HCT116 (cell line): ENCODE data around the gene KIRREL3. TPM values are rescaled to one million over a fixed set of nuclear protein-coding genes. Genes with fewer than 3 reads are reported as not detected.

Experiments used
- ATAC-seq: fragments of 200-7000 bp; cut with Tn5 transposase; 2 replicates; pipeline ENCODE4 v1.9.1; 2020; ENCODE audit warnings: mild to moderate bottlenecking, moderate library complexity
- BruUV-seq: library from RNA; stranded (reverse); fragments of 400-500 nt; replicated peaks from 2 replicates; lab custom pipeline; 2021; lab: Mats Ljungman, UMichigan
- CTCF ChIA-PET: fragments of 300-600 bp; sonication (Branson Sonifier 250); formaldehyde crosslinking; loops from one replicate; lab custom pipeline; 2021; ENCODE audit warnings: antibody characterized with exemption; lab: Charles Lee
- POLR2A ChIA-PET: fragments of 300-600, 350-600 bp; sonication (Branson Sonifier 250); formaldehyde crosslinking; loops from one replicate; lab custom pipeline; 2021; ENCODE audit warnings: antibody characterized with exemption; lab: Charles Lee
- RAD21 ChIA-PET, 2 experiments: fragments of 300-600 bp; sonication (Branson Sonifier 250); formaldehyde crosslinking; loops; one replicate each; lab custom pipeline; 2023; ENCODE audit warnings: low total read pairs in 2 of 2; ENCODE audit not compliant: uncharacterized antibody in 2 of 2, unreplicated experiment in 2 of 2, low non-redundant PET in 1 of 2; lab: Charles Lee
- DNase-seq: peaks from one replicate; pipeline ENCODE4 v3.0.0-alpha.2; 2010; ENCODE audit warnings: low read depth, low spot score
- H2AFZ ChIP-seq: fragments of 200-600 bp; shearing (Covaris generic), sonication (generic); 2 replicates; pipeline ENCODE4 v1.6.1; 2017; ENCODE audit warnings: low read depth, mixed run types, mixed read lengths, antibody characterized with exemption, low read length; ENCODE audit not compliant: poor library complexity, severe bottlenecking
- H3K27ac ChIP-seq: 2 replicates; pipeline ENCODE4 v1.5.1; 2012; ENCODE audit warnings: low read depth, low read length
- H3K27me3 ChIP-seq: fragments of 200-600 bp; sonication (generic); 2 replicates; pipeline ENCODE4 v1.6.1; 2016; ENCODE audit warnings: mixed run types, low read length, mixed read lengths; ENCODE audit not compliant: insufficient read depth
- H3K36me3 ChIP-seq, 2 experiments: fragments of 200-500 bp in 1 of 2; fragments of 200-600 bp in 1 of 2; sonication (Bioruptor generic) in 1 of 2; sonication (generic) in 1 of 2; 2 replicates each; pipeline versions ENCODE4 v1.5.1 to v1.6.1; 2014 to 2016; ENCODE audit warnings: low read length in 2 of 2, inconsistent platforms in 1 of 2, mixed read lengths in 1 of 2, mixed run types in 1 of 2; ENCODE audit not compliant: insufficient read depth in 2 of 2, control insufficient read depth in 1 of 2
- H3K4me1 ChIP-seq, 2 experiments: fragments of 200-600 bp in 1 of 2; sonication (generic) in 1 of 2; 2 replicates each; pipeline versions ENCODE4 v1.5.1 to v1.6.1; 2012 to 2017; ENCODE audit warnings: low read length in 2 of 2, inconsistent platforms in 1 of 2, mild to moderate bottlenecking in 1 of 2, mixed read lengths in 1 of 2, mixed run types in 1 of 2, moderate library complexity in 1 of 2; ENCODE audit not compliant: insufficient read depth in 2 of 2, control insufficient read depth in 1 of 2
- H3K4me2 ChIP-seq: fragments of 200-600 bp; sonication (generic); 2 replicates; pipeline ENCODE4 v1.6.1; 2017; ENCODE audit warnings: mixed run types, low read length, mixed read lengths
- H3K4me3 ChIP-seq, 2 experiments: fragments of 200-600 bp in 1 of 2; sonication (generic) in 1 of 2; replicated peaks in 1 of 2; 2 replicates each; pipeline ENCODE4 v1.5.1; 2011 to 2016; ENCODE audit warnings: low read length in 2 of 2, control low read depth in 1 of 2, low read depth in 1 of 2, mild to moderate bottlenecking in 1 of 2, mixed read lengths in 1 of 2, mixed run types in 1 of 2
- H3K79me2 ChIP-seq: fragments of 200-600 bp; sonication (generic); 2 replicates; pipeline ENCODE4 v1.6.1; 2017; ENCODE audit warnings: mild to moderate bottlenecking, mixed run types, low read length, moderate library complexity, mixed read lengths; ENCODE audit not compliant: insufficient read depth
- H3K9ac ChIP-seq: fragments of 200-600 bp; sonication (generic); 2 replicates; pipeline ENCODE4 v1.6.1; 2016; ENCODE audit warnings: low read length, mixed read lengths
- H3K9me2 ChIP-seq: fragments of 200-600 bp; sonication (generic), shearing (Covaris generic); 2 replicates; pipeline ENCODE4 v1.6.1; 2017; ENCODE audit warnings: mixed run types, mild to moderate bottlenecking, moderate library complexity; ENCODE audit not compliant: insufficient read depth
- H3K9me3 ChIP-seq, 2 experiments: fragments of 200-500 bp in 1 of 2; fragments of 200-600 bp in 1 of 2; sonication (Bioruptor generic) in 1 of 2; sonication (generic) in 1 of 2; 2 replicates each; pipeline ENCODE4 v1.6.1; 2014 to 2017; ENCODE audit warnings: low read length in 2 of 2, mixed read lengths in 2 of 2, inconsistent platforms in 1 of 2, low read depth in 1 of 2, mild to moderate bottlenecking in 1 of 2, mixed run types in 1 of 2, moderate library complexity in 1 of 2; ENCODE audit not compliant: control insufficient read depth in 1 of 2, insufficient read depth in 1 of 2
- H4K20me1 ChIP-seq: fragments of 200-600 bp; sonication (generic), shearing (Covaris generic); 2 replicates; pipeline ENCODE4 v1.6.1; 2017; ENCODE audit warnings: mixed run types, mild to moderate bottlenecking, moderate library complexity; ENCODE audit not compliant: insufficient read depth
- CEBPB ChIP-seq: IDR thresholded peaks from 2 replicates; pipeline ENCODE4 v1.6.1; 2012; ENCODE audit warnings: low read depth
- EGR1 ChIP-seq: IDR thresholded peaks from 2 replicates; pipeline ENCODE4 v1.6.1; 2012; ENCODE audit warnings: low read depth
- ELF1 ChIP-seq: IDR thresholded peaks from 2 replicates; pipeline ENCODE4 v1.6.1; 2012; ENCODE audit warnings: low read depth, borderline replicate concordance
- EZH2phosphoT487 ChIP-seq: fragments of 200-600 bp; IDR thresholded peaks from 2 replicates; pipeline ENCODE4 v1.6.1; 2018; ENCODE audit warnings: antibody characterized with exemption, borderline replicate concordance
- FOSL1 ChIP-seq: IDR thresholded peaks from 2 replicates; pipeline ENCODE4 v1.6.1; 2012; ENCODE audit warnings: low read depth
- JUND ChIP-seq: IDR thresholded peaks from 2 replicates; pipeline ENCODE4 v1.6.1; 2012
- POLR2AphosphoS5 ChIP-seq: IDR thresholded peaks from 2 replicates; pipeline ENCODE4 v1.6.1; 2011; ENCODE audit warnings: mild to moderate bottlenecking, low read depth, low read length, moderate library complexity
- TCF7L2 ChIP-seq: IDR thresholded peaks from 2 replicates; pipeline ENCODE4 v1.7.0; 2011; ENCODE audit warnings: borderline replicate concordance, inconsistent platforms; ENCODE audit not compliant: insufficient read depth, insufficient read length; ENCODE audit errors: extremely low read depth
- ZFX ChIP-seq: fragments of 450-650 bp; IDR thresholded peaks from 2 replicates; pipeline ENCODE4 v1.6.1; 2017
- ZNF274 ChIP-seq: fragments of 200-500 bp; sonication (Bioruptor generic); IDR thresholded peaks from 2 replicates; pipeline ENCODE4 v1.6.1; 2014; ENCODE audit warnings: mild to moderate bottlenecking, low read depth, low read length, inconsistent platforms
- intact Hi-C: fragments of 100-400 bp; cut with micrococcal nuclease; formaldehyde crosslinking; loops from 2 replicates; pipeline ENCODE4 v1.10.0; 2022
- total RNA-seq: library from RNA; stranded (reverse); gene quantifications from one replicate; pipeline ENCODE4 v1.2.1, GENCODE V29; 2021; ENCODE audit not compliant: unreplicated experiment
- TF ChIP-seq, protein P1 (sequence below), 3 experiments: fragments of 200-600 bp in 1 of 3; sonication (generic) in 1 of 3; IDR thresholded peaks in 2 of 3; conservative IDR thresholded peaks in 1 of 3; 2 replicates each; pipeline ENCODE4 v1.5.1; 2012 to 2017; ENCODE audit warnings: low read depth in 2 of 3, low read length in 2 of 3, antibody characterized with exemption in 1 of 3, borderline replicate concordance in 1 of 3, control low read depth in 1 of 3, mild to moderate bottlenecking in 1 of 3, mixed read lengths in 1 of 3, mixed run types in 1 of 3, moderate library complexity in 1 of 3; ENCODE audit not compliant: insufficient read depth in 1 of 3
- TF ChIP-seq, protein P2 (sequence below): IDR thresholded peaks from 2 replicates; pipeline ENCODE4 v1.6.1; 2012; ENCODE audit warnings: low read depth

The KIRREL3 gene
- total RNA-seq, 1 experiment from 2014 or later, result not detected

DNA sequence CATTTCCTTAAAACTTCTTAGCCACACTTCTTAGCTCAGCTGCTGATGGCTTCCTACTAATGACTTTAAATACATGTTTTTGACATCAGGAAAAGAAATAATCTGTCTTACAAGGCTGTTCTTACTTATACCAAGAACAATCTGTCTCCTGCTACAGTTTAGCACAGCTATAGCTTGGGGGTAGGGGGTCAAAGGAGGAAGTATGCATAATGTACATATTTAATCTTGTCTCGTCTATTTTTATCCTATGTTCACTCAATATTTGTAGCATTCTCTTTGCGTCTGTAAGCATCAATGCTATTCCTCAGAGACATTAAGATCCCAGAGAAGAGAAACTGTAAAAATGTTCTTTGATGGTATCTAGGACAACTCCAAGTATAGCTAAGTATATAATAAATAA, 96.0 kb downstream of the KIRREL3 start:
- no peaks in the 10 kb centered on the region for H3K36me3 ChIP-seq
- H2AFZ ChIP-seq, result no peak overlapping the region
- no peaks in the 10 kb centered on the region for H3K79me2 ChIP-seq
- ChIA-PET RAD21 (no interaction called here), POLR2A (no interaction called here), CTCF (no interaction called here)
- no peak overlapping the region for H3K9ac ChIP-seq
- H3K27me3 ChIP-seq, result peaks cover 4% of the 10 kb centered on the region
- no TSS peak for BruUV-seq
- no peak overlapping the region for H3K27ac ChIP-seq
- H3K4me1 ChIP-seq, result no peaks in the 10 kb centered on the region
- H4K20me1 ChIP-seq, result no peaks in the 10 kb centered on the region
- no peak overlapping the region for H3K4me3 ChIP-seq
- no peak for TF ChIP-seq ELF1
- TF ChIP-seq, protein P1, sequence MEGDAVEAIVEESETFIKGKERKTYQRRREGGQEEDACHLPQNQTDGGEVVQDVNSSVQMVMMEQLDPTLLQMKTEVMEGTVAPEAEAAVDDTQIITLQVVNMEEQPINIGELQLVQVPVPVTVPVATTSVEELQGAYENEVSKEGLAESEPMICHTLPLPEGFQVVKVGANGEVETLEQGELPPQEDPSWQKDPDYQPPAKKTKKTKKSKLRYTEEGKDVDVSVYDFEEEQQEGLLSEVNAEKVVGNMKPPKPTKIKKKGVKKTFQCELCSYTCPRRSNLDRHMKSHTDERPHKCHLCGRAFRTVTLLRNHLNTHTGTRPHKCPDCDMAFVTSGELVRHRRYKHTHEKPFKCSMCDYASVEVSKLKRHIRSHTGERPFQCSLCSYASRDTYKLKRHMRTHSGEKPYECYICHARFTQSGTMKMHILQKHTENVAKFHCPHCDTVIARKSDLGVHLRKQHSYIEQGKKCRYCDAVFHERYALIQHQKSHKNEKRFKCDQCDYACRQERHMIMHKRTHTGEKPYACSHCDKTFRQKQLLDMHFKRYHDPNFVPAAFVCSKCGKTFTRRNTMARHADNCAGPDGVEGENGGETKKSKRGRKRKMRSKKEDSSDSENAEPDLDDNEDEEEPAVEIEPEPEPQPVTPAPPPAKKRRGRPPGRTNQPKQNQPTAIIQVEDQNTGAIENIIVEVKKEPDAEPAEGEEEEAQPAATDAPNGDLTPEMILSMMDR (IDR thresholded peaks at IDR 0.05 in 2 of 3, conservative IDR thresholded peaks at IDR 0.05 in 1 of 3; ENCODE audit: borderline replicate concordance in 1 of 3, insufficient read depth in 1 of 3, low read depth in 2 of 3, low read length in 2 of 3), result no peak
- TF ChIP-seq ZNF274, result no peak
- no peak for TF ChIP-seq CEBPB
- no peak for TF ChIP-seq EGR1
- no peak for TF ChIP-seq EZH2phosphoT487
- no peak for TF ChIP-seq FOSL1
- TF ChIP-seq TCF7L2, result no peak
- ATAC-seq (no peak), DNase-seq (no peak)
- H3K4me2 ChIP-seq, result no peak overlapping the region
- H3K9me2 ChIP-seq, result no peaks in the 10 kb centered on the region
- no peaks in the 10 kb centered on the region for H3K9me3 ChIP-seq
- intact Hi-C loops, result no loop called here

DNA sequence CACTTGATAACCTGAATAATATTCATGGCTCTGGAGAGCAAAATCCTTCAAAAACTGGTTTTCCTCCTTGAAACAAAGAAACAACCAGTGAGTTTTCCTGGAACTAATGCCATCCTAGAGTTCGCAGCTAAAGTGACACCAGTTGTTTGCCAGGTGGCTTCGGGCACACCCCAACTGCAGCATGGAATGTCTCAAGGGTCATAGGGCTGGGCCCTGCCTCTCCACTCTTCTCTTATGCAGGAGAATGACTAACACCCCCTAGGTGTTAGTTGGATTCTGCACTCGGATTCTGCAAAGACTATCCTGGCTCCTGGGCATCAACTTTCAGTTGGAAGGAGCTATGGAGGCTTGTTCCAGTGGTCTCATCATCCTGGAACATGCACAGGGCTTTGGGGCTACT, 98.8 kb downstream of the KIRREL3 start:
- no peak for ATAC-seq
- no peaks in the 10 kb centered on the region for H3K9me3 ChIP-seq
- RAD21 ChIA-PET, result no interaction called here
- TF ChIP-seq JUND (no peak), ZFX (no peak), POLR2AphosphoS5 (no peak)
- TF ChIP-seq, protein P2, sequence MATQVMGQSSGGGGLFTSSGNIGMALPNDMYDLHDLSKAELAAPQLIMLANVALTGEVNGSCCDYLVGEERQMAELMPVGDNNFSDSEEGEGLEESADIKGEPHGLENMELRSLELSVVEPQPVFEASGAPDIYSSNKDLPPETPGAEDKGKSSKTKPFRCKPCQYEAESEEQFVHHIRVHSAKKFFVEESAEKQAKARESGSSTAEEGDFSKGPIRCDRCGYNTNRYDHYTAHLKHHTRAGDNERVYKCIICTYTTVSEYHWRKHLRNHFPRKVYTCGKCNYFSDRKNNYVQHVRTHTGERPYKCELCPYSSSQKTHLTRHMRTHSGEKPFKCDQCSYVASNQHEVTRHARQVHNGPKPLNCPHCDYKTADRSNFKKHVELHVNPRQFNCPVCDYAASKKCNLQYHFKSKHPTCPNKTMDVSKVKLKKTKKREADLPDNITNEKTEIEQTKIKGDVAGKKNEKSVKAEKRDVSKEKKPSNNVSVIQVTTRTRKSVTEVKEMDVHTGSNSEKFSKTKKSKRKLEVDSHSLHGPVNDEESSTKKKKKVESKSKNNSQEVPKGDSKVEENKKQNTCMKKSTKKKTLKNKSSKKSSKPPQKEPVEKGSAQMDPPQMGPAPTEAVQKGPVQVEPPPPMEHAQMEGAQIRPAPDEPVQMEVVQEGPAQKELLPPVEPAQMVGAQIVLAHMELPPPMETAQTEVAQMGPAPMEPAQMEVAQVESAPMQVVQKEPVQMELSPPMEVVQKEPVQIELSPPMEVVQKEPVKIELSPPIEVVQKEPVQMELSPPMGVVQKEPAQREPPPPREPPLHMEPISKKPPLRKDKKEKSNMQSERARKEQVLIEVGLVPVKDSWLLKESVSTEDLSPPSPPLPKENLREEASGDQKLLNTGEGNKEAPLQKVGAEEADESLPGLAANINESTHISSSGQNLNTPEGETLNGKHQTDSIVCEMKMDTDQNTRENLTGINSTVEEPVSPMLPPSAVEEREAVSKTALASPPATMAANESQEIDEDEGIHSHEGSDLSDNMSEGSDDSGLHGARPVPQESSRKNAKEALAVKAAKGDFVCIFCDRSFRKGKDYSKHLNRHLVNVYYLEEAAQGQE, result no peak
- H3K4me1 ChIP-seq, result no peaks in the 10 kb centered on the region
- no peaks in the 10 kb centered on the region for H4K20me1 ChIP-seq
- H3K27me3 ChIP-seq, result peaks cover 4% of the 10 kb centered on the region
- H3K9me2 ChIP-seq, result no peaks in the 10 kb centered on the region
- H3K36me3 ChIP-seq, result no peaks in the 10 kb centered on the region
- no peaks in the 10 kb centered on the region for H3K79me2 ChIP-seq
- POLR2A ChIA-PET, result no interaction called here
- intact Hi-C loops, result no loop called here
- DNase-seq, result no peak
- H3K4me2 ChIP-seq, result no peak overlapping the region
- H3K27ac ChIP-seq, result no peak overlapping the region
- no peak overlapping the region for H3K4me3 ChIP-seq
- H3K9ac ChIP-seq, result no peak overlapping the region
- CTCF ChIA-PET, result no interaction called here
- no TSS peak for BruUV-seq
- no peak overlapping the region for H2AFZ ChIP-seq
